H9 (cell line): ENCODE measurements around the gene BCAR3. TPM values are rescaled to one million over a fixed set of nuclear protein-coding genes. Genes with fewer than 3 reads are reported as not detected.
A peak's percentile ranks its signal among the peaks of the same experiment; 100 is the strongest.
"Not testable (repeated sequence)": the region's sequence is repeated elsewhere in the genome, so short reads cannot be mapped to it uniquely, and the experiment has no call there.

Source experiments
- DNase-seq: peaks from one replicate; pipeline ENCODE4 v3.0.0-alpha.2; 2017
- H2AFZ ChIP-seq: one replicate; pipeline ENCODE4 v1.6.1; 2013; ENCODE audit warnings: mild to moderate bottlenecking, low read length, control low read depth, moderate library complexity
- H2AK5ac ChIP-seq: 2 replicates; pipeline ENCODE4 v1.6.1; 2013; ENCODE audit warnings: low read length, control low read depth, mixed read lengths; ENCODE audit not compliant: insufficient read length
- H2BK120ac ChIP-seq: one replicate; pipeline ENCODE4 v1.6.1; 2013; ENCODE audit warnings: low read depth, mild to moderate bottlenecking, low read length, control low read depth, inconsistent platforms; ENCODE audit not compliant: poor library complexity, severe bottlenecking
- H2BK12ac ChIP-seq: 2 replicates; pipeline ENCODE4 v1.6.1; 2013; ENCODE audit warnings: low read length, control low read depth, mixed read lengths, low read depth; ENCODE audit not compliant: insufficient read length
- H2BK15ac ChIP-seq: 2 replicates; pipeline ENCODE4 v1.6.1; 2013; ENCODE audit warnings: low read depth, low read length, control low read depth
- H2BK20ac ChIP-seq: one replicate; pipeline ENCODE4 v1.6.1; 2013; ENCODE audit warnings: low read depth, mild to moderate bottlenecking, low read length, control low read depth, inconsistent platforms; ENCODE audit not compliant: poor library complexity, severe bottlenecking
- H2BK5ac ChIP-seq: 2 replicates; pipeline ENCODE4 v1.6.1; 2013; ENCODE audit warnings: low read length, control low read depth, mixed read lengths; ENCODE audit not compliant: insufficient read length
- H3K14ac ChIP-seq: 2 replicates; pipeline ENCODE4 v1.6.1; 2013; ENCODE audit warnings: low read length, control low read depth; ENCODE audit not compliant: insufficient read depth
- H3K18ac ChIP-seq: 2 replicates; pipeline ENCODE4 v1.6.1; 2013; ENCODE audit warnings: low read depth, mild to moderate bottlenecking, mixed read lengths, low read length, control low read depth; ENCODE audit not compliant: insufficient read length
- H3K23ac ChIP-seq: 2 replicates; pipeline ENCODE4 v1.6.1; 2013; ENCODE audit warnings: low read length, control low read depth, mixed read lengths, low read depth; ENCODE audit not compliant: insufficient read length
- H3K23me2 ChIP-seq: 2 replicates; pipeline ENCODE4 v1.6.1; 2013; ENCODE audit warnings: low read depth, mild to moderate bottlenecking, mixed read lengths, low read length, control low read depth; ENCODE audit not compliant: insufficient read length, poor library complexity, severe bottlenecking
- H3K27ac ChIP-seq: 2 replicates; pipeline ENCODE4 v1.5.1; 2013; ENCODE audit warnings: low read length, control low read depth, mixed read lengths, low read depth; ENCODE audit not compliant: insufficient read length
- H3K27me3 ChIP-seq: 2 replicates; pipeline ENCODE4 v1.6.1; 2013; ENCODE audit warnings: low read length, control low read depth, inconsistent platforms; ENCODE audit not compliant: insufficient read depth
- H3K4ac ChIP-seq: 2 replicates; pipeline ENCODE4 v1.6.1; 2013; ENCODE audit warnings: low read depth, mild to moderate bottlenecking, control low read depth, inconsistent platforms, low read length, moderate library complexity
- H3K4me1 ChIP-seq: 2 replicates; pipeline ENCODE4 v1.6.1; 2013; ENCODE audit warnings: low read length, control low read depth, inconsistent platforms; ENCODE audit not compliant: insufficient read depth
- H3K4me2 ChIP-seq: 2 replicates; pipeline ENCODE4 v1.6.1; 2013; ENCODE audit warnings: low read length, control low read depth, mixed read lengths; ENCODE audit not compliant: insufficient read length, insufficient read depth
- H3K56ac ChIP-seq: 2 replicates; pipeline ENCODE4 v1.6.1; 2013; ENCODE audit warnings: low read depth, mild to moderate bottlenecking, mixed read lengths, low read length, control low read depth; ENCODE audit not compliant: insufficient read length
- H3K79me1 ChIP-seq: 2 replicates; pipeline ENCODE4 v1.6.1; 2013; ENCODE audit warnings: low read depth, mild to moderate bottlenecking, moderate library complexity, low read length, control low read depth, inconsistent platforms; ENCODE audit not compliant: insufficient read depth, poor library complexity, severe bottlenecking
- H3K79me2 ChIP-seq: 2 replicates; pipeline ENCODE4 v1.6.1; 2013; ENCODE audit warnings: low read length, control low read depth, inconsistent platforms; ENCODE audit not compliant: insufficient read depth
- H3K9ac ChIP-seq: 2 replicates; pipeline ENCODE4 v1.6.1; 2013; ENCODE audit warnings: low read length, control low read depth, mixed read lengths; ENCODE audit not compliant: insufficient read length; ENCODE audit errors: extremely low read depth
- H3K9me3 ChIP-seq: one replicate; pipeline ENCODE4 v1.6.1; 2013; ENCODE audit warnings: low read depth, low read length, inconsistent platforms; ENCODE audit not compliant: control insufficient read depth
- H3T11ph ChIP-seq: one replicate; pipeline ENCODE4 v1.6.1; 2013; ENCODE audit warnings: mild to moderate bottlenecking, low read length, control low read depth, inconsistent platforms
- H4K20me1 ChIP-seq: one replicate; pipeline ENCODE4 v1.6.1; 2013; ENCODE audit not compliant: control insufficient read depth, insufficient read length, insufficient read depth
- H4K5ac ChIP-seq: 2 replicates; pipeline ENCODE4 v1.6.1; 2013; ENCODE audit warnings: low read depth, mild to moderate bottlenecking, mixed read lengths, low read length, control low read depth; ENCODE audit not compliant: insufficient read length
- H4K8ac ChIP-seq: replicated peaks from 2 replicates; pipeline ENCODE4 v1.6.1; 2013; ENCODE audit warnings: low read length, control low read depth, mixed read lengths, low read depth; ENCODE audit not compliant: insufficient read length
- H4K91ac ChIP-seq: 2 replicates; pipeline ENCODE4 v1.6.1; 2013; ENCODE audit warnings: low read depth, mild to moderate bottlenecking, moderate library complexity, mixed read lengths, low read length, control low read depth; ENCODE audit not compliant: insufficient read length
- H3K27ac Mint-ChIP-seq, 3 experiments: 2 replicates in 2 of 3; 3 replicates in 1 of 3; pipeline ENCODE4 v1.8.0; 2020 to 2021; ENCODE audit warnings: mixed read lengths in 3 of 3, mild to moderate bottlenecking in 1 of 3, moderate library complexity in 1 of 3
- H3K27me3 Mint-ChIP-seq: 2 replicates; pipeline ENCODE4 v1.8.0; 2021; ENCODE audit warnings: low read depth, mild to moderate bottlenecking, moderate library complexity, mixed read lengths
- H3K36me3 Mint-ChIP-seq, 3 experiments: 2 replicates in 2 of 3; 3 replicates in 1 of 3; pipeline ENCODE4 v1.8.0; 2020 to 2021; ENCODE audit warnings: low read depth in 3 of 3, mixed read lengths in 3 of 3; ENCODE audit not compliant: insufficient read depth in 1 of 3
- H3K4me1 Mint-ChIP-seq, 2 experiments: 2 replicates each; pipeline ENCODE4 v1.8.0; 2020; ENCODE audit warnings: mixed read lengths in 2 of 2
- H3K4me3 Mint-ChIP-seq, 2 experiments: 2 replicates in 1 of 2; 3 replicates in 1 of 2; pipeline ENCODE4 v1.8.0; 2020 to 2021; ENCODE audit warnings: mild to moderate bottlenecking in 2 of 2, mixed read lengths in 2 of 2, moderate library complexity in 1 of 2
- H3K9me3 Mint-ChIP-seq, 2 experiments: 2 replicates in 1 of 2; 3 replicates in 1 of 2; pipeline ENCODE4 v1.8.0; 2020; ENCODE audit warnings: mild to moderate bottlenecking in 2 of 2, mixed read lengths in 2 of 2, moderate library complexity in 1 of 2
- WGBS: extraction: QIAGEN DNeasy Blood & Tissue Kit; methylation state at CpG from one replicate; pipeline ENCODE4 v1.1.7; 2013; ENCODE audit warnings: missing lambda C conversion rate, low lambda C conversion rate, mixed read lengths; ENCODE audit not compliant: insufficient read length; ENCODE audit errors: extremely low coverage; 5-methylcytosine and 5-hydroxymethylcytosine counted together
- total RNA-seq: library from RNA; stranded (reverse); gene quantifications from 2 replicates; pipeline ENCODE4 v1.2.1, GENCODE V29; 2021
- TF ChIP-seq, protein P1 (sequence below): fragments of 200-600 bp; sonication (generic); conservative IDR thresholded peaks from 3 replicates; pipeline ENCODE4 v1.8.0; 2021; ENCODE audit warnings: antibody characterized with exemption, mild to moderate bottlenecking

BCAR3 gene
- total RNA-seq, 1 experiment from 2014 or later: 4.9 TPM

DNA sequence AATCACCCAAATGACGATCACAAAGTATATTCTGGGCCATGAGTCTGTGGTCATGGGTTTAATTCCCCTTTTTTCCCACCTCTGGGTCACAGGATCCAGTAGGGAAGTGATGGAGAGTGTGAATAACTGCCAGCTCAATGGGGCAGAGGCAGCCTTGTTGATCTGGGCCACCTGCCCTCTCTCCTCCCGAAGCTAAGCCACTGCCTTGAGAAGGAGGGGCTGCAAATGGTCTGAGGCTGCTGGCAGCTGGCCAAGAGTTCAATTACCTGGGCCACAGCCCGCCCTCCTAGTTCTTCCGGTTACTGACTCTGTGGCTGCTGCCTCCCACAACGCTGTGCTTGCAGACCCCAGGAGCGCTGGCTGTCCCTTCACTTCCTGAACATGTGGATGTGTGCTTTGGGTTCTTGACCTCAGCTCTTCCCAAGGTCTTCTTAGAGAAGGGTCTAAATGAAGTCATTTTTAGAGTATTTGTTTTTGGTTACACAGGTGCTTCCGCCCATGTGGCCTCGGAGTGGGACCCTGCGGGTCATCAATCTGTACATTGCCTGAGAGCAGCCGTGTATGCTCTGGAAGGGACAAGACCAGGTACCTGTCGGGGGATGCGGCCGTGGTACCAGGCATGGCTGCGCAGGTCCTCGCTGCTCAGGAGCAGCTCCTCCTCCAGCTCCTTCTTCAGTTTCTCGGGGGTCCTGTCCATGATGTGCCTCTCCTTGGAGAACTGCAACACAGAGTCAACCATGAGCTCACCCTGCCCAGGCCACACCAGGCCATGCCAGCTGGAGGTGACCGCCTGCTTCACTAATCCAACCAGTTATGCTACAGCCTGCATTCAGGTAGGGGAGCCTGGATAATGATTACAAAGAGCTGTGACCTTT, 89.7 kb downstream of the BCAR3 start:
- H3K9me3 ChIP-seq: no peaks in the 10 kb centered on the region
- H3K27ac ChIP-seq: no peak overlapping the region
- H4K5ac ChIP-seq: no peak overlapping the region
- no peaks in the 10 kb centered on the region for H4K20me1 ChIP-seq
- no peak overlapping the region for H3K18ac ChIP-seq
- Mint-ChIP-seq H3K27ac (peak overlapping the region in 2 of 3 experiments; percentile 73 to 78; a peak in 2 of 7 replicates), H3K4me1 (peaks cover 34 to 43% of the 10 kb centered on the region in 2 experiments), H3K4me3 (no peak overlapping the region), H3K27me3 (no peaks in the 10 kb centered on the region), H3K36me3 (peaks cover 8 to 21% (median 16%) of the 10 kb centered on the region in 3 experiments), H3K9me3 (no peaks in the 10 kb centered on the region)
- no peak overlapping the region for H4K8ac ChIP-seq
- H3K4ac ChIP-seq: no peak overlapping the region
- H2AFZ ChIP-seq: no peak overlapping the region
- H2BK15ac ChIP-seq: no peak overlapping the region
- H3K4me2 ChIP-seq: no peak overlapping the region
- no peak overlapping the region for H3K9ac ChIP-seq
- H3K14ac ChIP-seq: no peak overlapping the region; the same call in 1 of the 2 replicates
- H2AK5ac ChIP-seq: no peak overlapping the region
- no peaks in the 10 kb centered on the region for H3K23me2 ChIP-seq
- WGBS: no CpG with 5 or more reads among the region's 17 CpGs
- no peak overlapping the region for H3T11ph ChIP-seq
- no peak overlapping the region for H2BK20ac ChIP-seq
- no peak overlapping the region for H4K91ac ChIP-seq
- H2BK12ac ChIP-seq: no peak overlapping the region
- no peak overlapping the region for H3K56ac ChIP-seq
- no peaks in the 10 kb centered on the region for H3K79me2 ChIP-seq
- H3K27me3 ChIP-seq: no peaks in the 10 kb centered on the region
- TF ChIP-seq, protein P1, sequence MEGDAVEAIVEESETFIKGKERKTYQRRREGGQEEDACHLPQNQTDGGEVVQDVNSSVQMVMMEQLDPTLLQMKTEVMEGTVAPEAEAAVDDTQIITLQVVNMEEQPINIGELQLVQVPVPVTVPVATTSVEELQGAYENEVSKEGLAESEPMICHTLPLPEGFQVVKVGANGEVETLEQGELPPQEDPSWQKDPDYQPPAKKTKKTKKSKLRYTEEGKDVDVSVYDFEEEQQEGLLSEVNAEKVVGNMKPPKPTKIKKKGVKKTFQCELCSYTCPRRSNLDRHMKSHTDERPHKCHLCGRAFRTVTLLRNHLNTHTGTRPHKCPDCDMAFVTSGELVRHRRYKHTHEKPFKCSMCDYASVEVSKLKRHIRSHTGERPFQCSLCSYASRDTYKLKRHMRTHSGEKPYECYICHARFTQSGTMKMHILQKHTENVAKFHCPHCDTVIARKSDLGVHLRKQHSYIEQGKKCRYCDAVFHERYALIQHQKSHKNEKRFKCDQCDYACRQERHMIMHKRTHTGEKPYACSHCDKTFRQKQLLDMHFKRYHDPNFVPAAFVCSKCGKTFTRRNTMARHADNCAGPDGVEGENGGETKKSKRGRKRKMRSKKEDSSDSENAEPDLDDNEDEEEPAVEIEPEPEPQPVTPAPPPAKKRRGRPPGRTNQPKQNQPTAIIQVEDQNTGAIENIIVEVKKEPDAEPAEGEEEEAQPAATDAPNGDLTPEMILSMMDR: no peak
- H3K79me1 ChIP-seq: no peaks in the 10 kb centered on the region
- no peak for DNase-seq
- H2BK120ac ChIP-seq: no peak overlapping the region
- peaks cover 14% of the 10 kb centered on the region for H3K4me1 ChIP-seq
- no peak overlapping the region for H3K23ac ChIP-seq
- no peak overlapping the region for H2BK5ac ChIP-seq

DNA sequence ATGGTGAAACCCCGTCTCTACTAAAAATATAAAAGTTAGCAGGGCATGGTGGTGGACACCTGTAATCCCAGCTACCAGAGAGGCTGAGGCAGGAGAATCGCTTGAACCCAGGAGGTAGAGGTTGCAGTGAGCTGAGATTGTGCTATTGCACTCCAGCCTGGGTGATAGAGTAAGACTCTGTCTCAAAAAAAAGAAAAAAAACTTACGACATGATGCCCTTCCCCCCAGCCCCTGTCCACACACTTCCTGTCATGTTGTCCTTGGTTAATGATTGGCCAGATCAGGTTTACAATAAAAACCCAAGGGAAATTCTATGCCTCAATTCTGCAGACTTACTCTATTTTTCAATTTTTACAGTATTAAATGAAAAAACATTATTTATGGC, 90.4 kb downstream of the BCAR3 start:
- H4K20me1 ChIP-seq, H3K9ac ChIP-seq, H4K5ac ChIP-seq, H2BK5ac ChIP-seq, H3K4me2 ChIP-seq, H2AFZ ChIP-seq, DNase-seq, H3T11ph ChIP-seq, H3K23ac ChIP-seq, H3K4ac ChIP-seq, H3K27ac Mint-ChIP-seq, H3K79me2 ChIP-seq, H2BK15ac ChIP-seq, H3K27me3 Mint-ChIP-seq, H3K4me3 Mint-ChIP-seq, H2AK5ac ChIP-seq, H4K8ac ChIP-seq, H3K14ac ChIP-seq, H3K56ac ChIP-seq, H3K9me3 ChIP-seq, H2BK20ac ChIP-seq, H3K79me1 ChIP-seq, H3K23me2 ChIP-seq, H2BK12ac ChIP-seq, H3K27me3 ChIP-seq, H3K18ac ChIP-seq, H3K9me3 Mint-ChIP-seq, H2BK120ac ChIP-seq, H4K91ac ChIP-seq, H3K27ac ChIP-seq: not testable (repeated sequence)
- peaks cover 33 to 39% of the 10 kb centered on the region in 2 experiments for H3K4me1 Mint-ChIP-seq
- H3K36me3 Mint-ChIP-seq: peaks cover 8 to 21% (median 16%) of the 10 kb centered on the region in 3 experiments
- no CpG with 5 or more reads among the region's 3 CpGs for WGBS
- H3K4me1 ChIP-seq: peaks cover 14% of the 10 kb centered on the region
